GM18511 (cell line): ENCODE results near the gene TPD52L2.
A peak's percentile ranks its signal among the peaks of the same experiment; 100 is the strongest.
"Not testable (repeated sequence)": the region's sequence is repeated elsewhere in the genome, so short reads cannot be mapped to it uniquely, and the experiment has no call there.

Source experiments
- ATAC-seq: cut with Tn5 transposase; IDR thresholded peaks from one replicate; pipeline ENCODE4 v1.9.1; 2021; ENCODE audit warnings: mild to moderate bottlenecking, moderate library complexity; ENCODE audit not compliant: unreplicated experiment

The TPD52L2 gene

GRCh38 chr20:63835021-63835858 lies 29.8 kb upstream of the TPD52L2 start:
- ATAC-seq = no peak

GRCh38 chr20:63836458-63837344 lies 28.4 kb upstream of the TPD52L2 start:
- ATAC-seq = no peak

GRCh38 chr20:63837479-63837878 lies 27.6 kb upstream of the TPD52L2 start:
- no peak for ATAC-seq

GRCh38 chr20:63839620-63840019 lies 25.4 kb upstream of the TPD52L2 start:
- ATAC-seq = no peak

- ATAC-seq = no peak
Observed at GRCh38 chr20:63840405-63840828, 24.7 kb upstream of the TPD52L2 start.

- no peak for ATAC-seq
Observed at GRCh38 chr20:63842258-63842657, 22.8 kb upstream of the TPD52L2 start.

GRCh38 chr20:63843222-63843621 lies 21.8 kb upstream of the TPD52L2 start:
- ATAC-seq = no peak

GRCh38 chr20:63843778-63844177 lies 21.3 kb upstream of the TPD52L2 start:
- ATAC-seq = no peak

- ATAC-seq = no peak
Observed at GRCh38 chr20:63844511-63844991, 20.5 kb upstream of the TPD52L2 start.

GRCh38 chr20:63846128-63846771 lies 18.8 kb upstream of the TPD52L2 start:
- no peak for ATAC-seq

GRCh38 chr20:63846888-63847236 lies 18.2 kb upstream of the TPD52L2 start:
- ATAC-seq = no peak

GRCh38 chr20:63847237-63848002 lies 17.6 kb upstream of the TPD52L2 start:
- no peak for ATAC-seq

- ATAC-seq = no peak
Observed at GRCh38 chr20:63848003-63848911, 16.8 kb upstream of the TPD52L2 start.

GRCh38 chr20:63850689-63851547 lies 14.2 kb upstream of the TPD52L2 start:
- ATAC-seq = peak; percentile 92

- ATAC-seq = not testable (repeated sequence)
Observed at GRCh38 chr20:63851548-63851943, 13.5 kb upstream of the TPD52L2 start.

GRCh38 chr20:63853733-63854068 lies 11.4 kb upstream of the TPD52L2 start:
- not testable (repeated sequence) for ATAC-seq

- no peak for ATAC-seq
Observed at GRCh38 chr20:63854069-63854765, 10.9 kb upstream of the TPD52L2 start.

GRCh38 chr20:63854766-63855362 lies 10.2 kb upstream of the TPD52L2 start:
- no peak for ATAC-seq
